NB4 (cell line): ENCODE data around the gene ELAVL3.
"Not testable (repeated sequence)": the region's sequence is repeated elsewhere in the genome, so short reads cannot be mapped to it uniquely, and the experiment has no call there.

Experiments used
- DNase-seq: peaks from one replicate; pipeline ENCODE4 v3.0.0; 2010; ENCODE audit warnings: low read depth
- H3K4me3 ChIP-seq: one replicate; pipeline ENCODE4 v1.5.1; 2011; ENCODE audit warnings: mild to moderate bottlenecking, low read depth, low read length, moderate library complexity
- MAX ChIP-seq: IDR thresholded peaks from 2 replicates; pipeline ENCODE4 v1.6.1; 2011; ENCODE audit warnings: low read depth, low read length
- MYC ChIP-seq: IDR thresholded peaks from 2 replicates; pipeline ENCODE4 v1.6.1; 2011; ENCODE audit warnings: low read depth, low read length
- POLR2A ChIP-seq: IDR thresholded peaks from 2 replicates; pipeline ENCODE4 v1.6.1; 2011; ENCODE audit warnings: mild to moderate bottlenecking; ENCODE audit not compliant: insufficient read length; ENCODE audit errors: extremely low read depth
- TF ChIP-seq, protein P1 (sequence below): IDR thresholded peaks from one replicate; pipeline ENCODE4 v1.5.1; 2012; ENCODE audit warnings: low read depth, low read length

ELAVL3 gene

DNA sequence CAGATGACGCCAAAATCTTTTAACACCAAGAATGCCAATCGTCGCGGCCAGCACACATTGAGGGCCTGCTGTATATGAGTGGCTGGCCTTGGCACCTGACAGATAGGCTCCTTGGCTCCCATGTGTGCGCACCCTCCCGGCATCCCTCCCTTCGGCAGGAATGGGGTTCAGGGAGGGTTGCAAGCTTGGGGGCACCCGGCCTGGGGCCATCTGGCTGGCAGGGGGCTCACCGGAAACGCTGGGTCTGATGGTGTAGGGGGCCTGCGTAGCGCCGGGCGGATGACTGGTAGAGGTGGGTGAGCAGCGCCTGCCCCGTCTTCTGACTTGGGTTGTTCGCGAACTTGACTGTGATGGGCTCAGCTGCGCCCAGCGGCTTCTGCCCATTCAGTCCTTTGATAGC lies 23.0 kb downstream of the ELAVL3 start:
- TF ChIP-seq, protein P1, sequence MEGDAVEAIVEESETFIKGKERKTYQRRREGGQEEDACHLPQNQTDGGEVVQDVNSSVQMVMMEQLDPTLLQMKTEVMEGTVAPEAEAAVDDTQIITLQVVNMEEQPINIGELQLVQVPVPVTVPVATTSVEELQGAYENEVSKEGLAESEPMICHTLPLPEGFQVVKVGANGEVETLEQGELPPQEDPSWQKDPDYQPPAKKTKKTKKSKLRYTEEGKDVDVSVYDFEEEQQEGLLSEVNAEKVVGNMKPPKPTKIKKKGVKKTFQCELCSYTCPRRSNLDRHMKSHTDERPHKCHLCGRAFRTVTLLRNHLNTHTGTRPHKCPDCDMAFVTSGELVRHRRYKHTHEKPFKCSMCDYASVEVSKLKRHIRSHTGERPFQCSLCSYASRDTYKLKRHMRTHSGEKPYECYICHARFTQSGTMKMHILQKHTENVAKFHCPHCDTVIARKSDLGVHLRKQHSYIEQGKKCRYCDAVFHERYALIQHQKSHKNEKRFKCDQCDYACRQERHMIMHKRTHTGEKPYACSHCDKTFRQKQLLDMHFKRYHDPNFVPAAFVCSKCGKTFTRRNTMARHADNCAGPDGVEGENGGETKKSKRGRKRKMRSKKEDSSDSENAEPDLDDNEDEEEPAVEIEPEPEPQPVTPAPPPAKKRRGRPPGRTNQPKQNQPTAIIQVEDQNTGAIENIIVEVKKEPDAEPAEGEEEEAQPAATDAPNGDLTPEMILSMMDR, result no peak
- no peak for TF ChIP-seq MAX
- no peak for TF ChIP-seq MYC
- no peak for TF ChIP-seq POLR2A
- no peak for DNase-seq
- no peak overlapping the region for H3K4me3 ChIP-seq

- DNase-seq, result no peak
- TF ChIP-seq MYC, result no peak
- no peak for TF ChIP-seq MAX
- TF ChIP-seq POLR2A, result no peak
- TF ChIP-seq, protein P1, result no peak
- no peak overlapping the region for H3K4me3 ChIP-seq
Measured at GRCh38 chr19:11457115-11457514, 23.7 kb downstream of the ELAVL3 start.

DNA sequence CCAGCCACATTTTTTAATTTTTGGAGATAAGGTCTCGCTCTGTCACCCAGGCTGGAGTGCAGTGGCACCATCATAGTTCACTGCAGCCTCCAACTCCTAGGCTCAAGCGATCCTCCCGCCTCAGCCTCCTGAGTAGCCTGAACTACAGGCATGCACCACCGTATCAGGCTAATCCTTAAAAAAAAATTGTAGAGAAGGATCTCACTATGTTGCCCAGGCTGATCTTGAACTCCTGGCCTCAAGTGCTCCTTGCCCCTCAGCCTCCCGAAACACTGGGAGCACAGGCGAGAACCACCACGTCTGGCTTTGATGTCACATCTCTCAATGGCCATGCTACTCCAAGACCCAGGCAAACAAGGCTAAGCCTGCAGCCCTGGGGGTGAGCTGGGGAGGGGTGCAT lies 24.2 kb downstream of the ELAVL3 start:
- TF ChIP-seq, protein P1, result no peak
- TF ChIP-seq MAX, result no peak
- TF ChIP-seq MYC, result no peak
- no peak for TF ChIP-seq POLR2A

GRCh38 chr19:11455233-11455554 lies 25.7 kb downstream of the ELAVL3 start:
- not testable (repeated sequence) for H3K4me3 ChIP-seq, DNase-seq

More for the DNA sequence above, 24.2 kb downstream of the ELAVL3 start:
- no peak for DNase-seq
- no peak overlapping the region for H3K4me3 ChIP-seq

GRCh38 chr19:11453468-11454341 lies 27.1 kb downstream of the ELAVL3 start:
- no peak for DNase-seq
- H3K4me3 ChIP-seq, result no peak overlapping the region
- TF ChIP-seq, protein P1, result peak; percentile 59
- TF ChIP-seq POLR2A, result no peak

DNA sequence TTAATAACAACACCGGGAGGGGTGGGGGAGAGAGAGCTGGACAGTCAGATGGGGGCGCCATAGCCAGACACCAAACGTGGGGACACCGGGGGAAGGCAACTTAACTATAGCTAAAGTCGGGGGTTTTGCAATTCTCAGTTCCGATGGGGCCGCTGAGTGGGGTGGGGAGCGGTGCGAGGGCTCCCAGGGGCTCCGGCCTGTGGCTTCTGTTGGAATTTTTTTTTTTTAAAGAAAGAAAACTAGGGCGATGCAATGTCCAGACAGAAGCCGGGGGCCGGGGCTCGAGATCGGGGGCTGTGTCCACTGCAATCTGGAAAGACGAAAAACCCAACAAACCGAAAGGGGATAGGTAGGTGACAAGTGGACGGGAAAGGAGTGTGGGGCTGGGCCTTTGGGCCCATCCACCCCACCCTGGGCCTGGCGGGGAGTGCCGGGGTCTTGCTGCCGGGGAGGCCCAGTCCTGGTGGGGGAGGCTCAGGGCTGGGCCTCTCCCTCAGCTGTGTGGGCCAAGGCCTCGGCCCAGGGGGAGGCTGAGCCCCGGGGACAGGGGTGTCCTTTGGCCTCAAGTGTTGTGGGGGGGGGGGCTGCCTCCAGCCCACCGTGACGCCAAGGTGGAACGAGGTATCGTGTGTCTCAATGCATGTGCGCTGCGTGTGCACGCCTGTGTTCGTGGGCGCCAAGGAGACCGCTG lies 28.1 kb downstream of the ELAVL3 start:
- TF ChIP-seq MAX, result no peak
- TF ChIP-seq MYC, result no peak
- TF ChIP-seq, protein P1, result peak; percentile 30
- no peak for TF ChIP-seq POLR2A

More for the DNA sequence above, 28.1 kb downstream of the ELAVL3 start:
- DNase-seq, result peak; percentile 64
- H3K4me3 ChIP-seq, result no peak overlapping the region
